ENCODE data around the gene OR6K6.

OR6K6 gene

GRCh38 chr1:158781104-158781503, 26.6 kb downstream of the OR6K6 start, which contains the start of gene OR6N2:
TSS of gene OR6N2 (minus strand) at chr1:158781204. CDS start at chr1:158777635, 3,569 bp downstream.
- H3K9me2 ChIP-seq (replicated peaks; ENCODE audit: control insufficient read depth, low read length): no peaks in the 10 kb centered on the region
- no peak within 1 kb of the TSS for H3K4me2 ChIP-seq (ENCODE audit: low read length)
- H4K20me1 ChIP-seq (ENCODE audit: control insufficient read depth, insufficient read depth, low read depth, low read length): no peaks in the 10 kb centered on the region
- H3K27ac ChIP-seq (ENCODE audit: low read depth, low read length): no peak within 1 kb of the TSS
- no peaks in the 10 kb centered on the region for H3F3A ChIP-seq (ENCODE audit: control insufficient read depth, insufficient read depth)
- no peaks in the 10 kb centered on the region for H3K4me1 ChIP-seq (ENCODE audit: control insufficient read depth, low read length)
- H3K27me3 ChIP-seq (ENCODE audit: control insufficient read depth, low read length): no peaks in the 10 kb centered on the region
- H3K4me3 ChIP-seq (ENCODE audit: low read length): no peak within 1 kb of the TSS
- H3K79me2 ChIP-seq (ENCODE audit: control insufficient read depth, low read length): no peaks in the 10 kb centered on the region
- no peak for TF ChIP-seq EZH2phosphoT487 (IDR thresholded peaks at IDR 0.05; ENCODE audit: borderline replicate concordance, low read length)
- TF ChIP-seq, protein P1, sequence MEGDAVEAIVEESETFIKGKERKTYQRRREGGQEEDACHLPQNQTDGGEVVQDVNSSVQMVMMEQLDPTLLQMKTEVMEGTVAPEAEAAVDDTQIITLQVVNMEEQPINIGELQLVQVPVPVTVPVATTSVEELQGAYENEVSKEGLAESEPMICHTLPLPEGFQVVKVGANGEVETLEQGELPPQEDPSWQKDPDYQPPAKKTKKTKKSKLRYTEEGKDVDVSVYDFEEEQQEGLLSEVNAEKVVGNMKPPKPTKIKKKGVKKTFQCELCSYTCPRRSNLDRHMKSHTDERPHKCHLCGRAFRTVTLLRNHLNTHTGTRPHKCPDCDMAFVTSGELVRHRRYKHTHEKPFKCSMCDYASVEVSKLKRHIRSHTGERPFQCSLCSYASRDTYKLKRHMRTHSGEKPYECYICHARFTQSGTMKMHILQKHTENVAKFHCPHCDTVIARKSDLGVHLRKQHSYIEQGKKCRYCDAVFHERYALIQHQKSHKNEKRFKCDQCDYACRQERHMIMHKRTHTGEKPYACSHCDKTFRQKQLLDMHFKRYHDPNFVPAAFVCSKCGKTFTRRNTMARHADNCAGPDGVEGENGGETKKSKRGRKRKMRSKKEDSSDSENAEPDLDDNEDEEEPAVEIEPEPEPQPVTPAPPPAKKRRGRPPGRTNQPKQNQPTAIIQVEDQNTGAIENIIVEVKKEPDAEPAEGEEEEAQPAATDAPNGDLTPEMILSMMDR (IDR thresholded peaks at IDR 0.05; ENCODE audit: low read depth, low read length, poor library complexity, severe bottlenecking): no peak
- H3K9me3 ChIP-seq (ENCODE audit: control insufficient read depth, insufficient read depth, low read length): no peaks in the 10 kb centered on the region
- H3K36me3 ChIP-seq (ENCODE audit: control insufficient read depth, low read length): no peaks in the 10 kb centered on the region

DNA sequence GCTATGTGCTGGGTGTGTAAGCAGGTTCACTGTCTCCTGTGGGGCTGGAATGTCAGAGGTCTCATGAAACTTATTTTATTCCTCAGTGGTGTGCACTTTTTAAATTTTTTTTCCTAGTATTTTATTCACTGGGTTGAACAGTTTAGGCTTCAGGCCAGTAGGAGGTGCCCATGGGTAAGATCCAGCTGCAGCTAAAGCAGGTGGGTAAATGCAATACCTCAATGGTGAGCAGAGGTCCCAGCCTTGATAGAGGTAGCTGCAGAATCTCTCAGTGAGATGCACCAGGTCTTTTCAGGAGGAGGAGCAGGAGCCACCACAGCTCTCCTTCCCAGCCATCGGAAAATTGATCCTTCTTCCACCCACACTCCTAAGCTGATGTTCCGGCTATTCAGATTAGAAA, 39.1 kb downstream of the OR6K6 start:
- TF ChIP-seq, protein P1 (IDR thresholded peaks at IDR 0.05; ENCODE audit: low read depth, low read length, poor library complexity, severe bottlenecking): no peak
- no peak for TF ChIP-seq EZH2phosphoT487 (IDR thresholded peaks at IDR 0.05; ENCODE audit: borderline replicate concordance, low read length)
- no peaks in the 10 kb centered on the region for H3K36me3 ChIP-seq (ENCODE audit: control insufficient read depth, low read length)
- no peak overlapping the region for H3K4me3 ChIP-seq (ENCODE audit: low read length)
- H3K27me3 ChIP-seq (ENCODE audit: control insufficient read depth, low read length): no peaks in the 10 kb centered on the region
- no peak overlapping the region for H3K27ac ChIP-seq (ENCODE audit: low read depth, low read length)
- no peaks in the 10 kb centered on the region for H3K9me3 ChIP-seq (ENCODE audit: control insufficient read depth, insufficient read depth, low read length)
- H3K4me2 ChIP-seq (ENCODE audit: low read length): no peak overlapping the region
- H3K79me2 ChIP-seq (ENCODE audit: control insufficient read depth, low read length): no peaks in the 10 kb centered on the region
- H3F3A ChIP-seq (ENCODE audit: control insufficient read depth, insufficient read depth): no peaks in the 10 kb centered on the region
- H3K4me1 ChIP-seq (ENCODE audit: control insufficient read depth, low read length): no peaks in the 10 kb centered on the region
- no peaks in the 10 kb centered on the region for H3K9me2 ChIP-seq (replicated peaks; ENCODE audit: control insufficient read depth, low read length)
- no peaks in the 10 kb centered on the region for H4K20me1 ChIP-seq (ENCODE audit: control insufficient read depth, insufficient read depth, low read depth, low read length)

GRCh38 chr1:158794247-158794646, 39.7 kb downstream of the OR6K6 start:
- Histone ChIP-seq H3K4me1 (ENCODE audit: control insufficient read depth, low read length) (no peaks in the 10 kb centered on the region), H3K9me3 (ENCODE audit: control insufficient read depth, insufficient read depth, low read length) (no peaks in the 10 kb centered on the region), H3K4me3 (ENCODE audit: low read length) (no peak overlapping the region)

More at GRCh38 chr1:158794247-158794646, 39.7 kb downstream of the OR6K6 start:
- H3K36me3 ChIP-seq (ENCODE audit: control insufficient read depth, low read length): no peaks in the 10 kb centered on the region
- no peak overlapping the region for H3K27ac ChIP-seq (ENCODE audit: low read depth, low read length)
- no peaks in the 10 kb centered on the region for H3K27me3 ChIP-seq (ENCODE audit: control insufficient read depth, low read length)
- TF ChIP-seq, protein P1 (IDR thresholded peaks at IDR 0.05; ENCODE audit: low read depth, low read length, poor library complexity, severe bottlenecking): no peak
- TF ChIP-seq EZH2phosphoT487 (IDR thresholded peaks at IDR 0.05; ENCODE audit: borderline replicate concordance, low read length): no peak
- no peaks in the 10 kb centered on the region for H3K79me2 ChIP-seq (ENCODE audit: control insufficient read depth, low read length)
- no peak overlapping the region for H3K4me2 ChIP-seq (ENCODE audit: low read length)
- no peaks in the 10 kb centered on the region for H4K20me1 ChIP-seq (ENCODE audit: control insufficient read depth, insufficient read depth, low read depth, low read length)
- no peaks in the 10 kb centered on the region for H3F3A ChIP-seq (ENCODE audit: control insufficient read depth, insufficient read depth)
- no peaks in the 10 kb centered on the region for H3K9me2 ChIP-seq (replicated peaks; ENCODE audit: control insufficient read depth, low read length)
